Duodenal mucosa (tissue), 2 donors: ENCODE results near the gene ZPBP2.
"Not testable (repeated sequence)": the region's sequence is repeated elsewhere in the genome, so short reads cannot be mapped to it uniquely, and the experiment has no call there.

ENCODE experiments used
- H3K27ac ChIP-seq: one replicate; pipeline ENCODE4 v1.7.0; 2013; ENCODE audit warnings: low read depth, low read length
- H3K27me3 ChIP-seq, 2 donors: one replicate each; pipeline ENCODE4 v1.7.0; 2013; ENCODE audit warnings: low read length in 2 of 2, control low read depth in 1 of 2; ENCODE audit not compliant: insufficient read depth in 2 of 2, control insufficient read depth in 1 of 2
- H3K36me3 ChIP-seq, 2 donors: one replicate each; pipeline ENCODE4 v1.7.0; 2013; ENCODE audit warnings: low read length in 2 of 2, control low read depth in 1 of 2; ENCODE audit not compliant: insufficient read depth in 2 of 2, control insufficient read depth in 1 of 2
- H3K4me1 ChIP-seq, 2 donors: one replicate each; pipeline ENCODE4 v1.7.0; 2013; ENCODE audit warnings: low read length in 2 of 2, control low read depth in 1 of 2; ENCODE audit not compliant: insufficient read depth in 2 of 2, control insufficient read depth in 1 of 2
- H3K4me3 ChIP-seq, 2 donors: one replicate each; pipeline ENCODE4 v1.7.0; 2013; ENCODE audit warnings: low read length in 2 of 2, low read depth in 1 of 2
- H3K9ac ChIP-seq, 2 donors: one replicate each; pipeline ENCODE4 v1.7.0; 2013; ENCODE audit warnings: low read length in 2 of 2, low read depth in 1 of 2
- H3K9me3 ChIP-seq, 2 donors: one replicate each; pipeline ENCODE4 v1.7.0; 2013; ENCODE audit warnings: low read length in 2 of 2, control low read depth in 1 of 2; ENCODE audit not compliant: control insufficient read depth in 1 of 2

Gene ZPBP2

DNA sequence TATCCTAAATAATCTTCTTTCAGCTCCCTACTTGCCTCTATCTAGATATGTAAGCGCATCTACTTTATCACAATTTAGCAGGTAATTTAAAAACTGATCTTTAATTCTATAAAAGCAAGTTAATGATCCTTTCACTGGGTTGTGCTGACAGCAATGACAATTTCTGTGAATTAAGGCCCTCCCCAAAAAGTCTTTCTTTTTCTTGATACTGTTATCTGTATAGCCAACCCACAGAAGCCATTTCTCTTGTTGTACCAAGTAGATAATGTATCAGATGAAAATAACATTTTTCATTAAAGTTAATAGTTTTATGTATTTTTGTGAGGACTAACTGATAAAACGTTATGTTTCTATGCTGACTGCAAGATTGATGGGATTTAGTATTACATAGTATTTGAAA, 3.8 kb downstream of the ZPBP2 start:
- no peak overlapping the region for H3K27ac ChIP-seq
- H3K4me3 ChIP-seq, result no peak overlapping the region
- no peaks in the 10 kb centered on the region for H3K9me3 ChIP-seq
- H3K36me3 ChIP-seq, result no peaks in the 10 kb centered on the region
- H3K9ac ChIP-seq, result no peak overlapping the region
- H3K4me1 ChIP-seq, result no peaks in the 10 kb centered on the region
- H3K27me3 ChIP-seq, result peaks cover 6 to 8% of the 10 kb centered on the region in 2 donors

DNA sequence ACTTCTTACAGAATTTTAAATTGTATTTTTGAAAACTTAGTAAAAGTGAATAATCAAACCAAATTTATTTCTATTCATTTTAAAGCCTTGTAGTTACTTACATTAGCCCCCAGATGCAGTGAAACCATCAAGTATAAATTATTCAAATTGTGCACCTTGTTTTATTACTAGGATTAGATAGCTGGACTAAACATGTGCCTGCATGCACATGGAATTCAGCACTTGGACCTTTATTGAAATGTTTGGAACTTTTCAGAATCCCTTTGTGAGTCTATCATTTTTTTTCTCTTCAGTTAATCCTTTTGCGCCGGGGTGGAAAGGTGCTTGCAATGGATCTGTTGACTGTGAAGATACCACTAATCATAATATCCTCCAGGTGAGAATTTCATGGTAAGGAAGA, 4.7 kb downstream of the ZPBP2 start:
- Histone ChIP-seq H3K9ac (no peak overlapping the region), H3K9me3 (no peaks in the 10 kb centered on the region), H3K27ac (no peak overlapping the region), H3K27me3 (peaks cover 1 to 2% of the 10 kb centered on the region in 2 donors), H3K36me3 (no peaks in the 10 kb centered on the region), H3K4me1 (no peaks in the 10 kb centered on the region), H3K4me3 (no peak overlapping the region)

DNA sequence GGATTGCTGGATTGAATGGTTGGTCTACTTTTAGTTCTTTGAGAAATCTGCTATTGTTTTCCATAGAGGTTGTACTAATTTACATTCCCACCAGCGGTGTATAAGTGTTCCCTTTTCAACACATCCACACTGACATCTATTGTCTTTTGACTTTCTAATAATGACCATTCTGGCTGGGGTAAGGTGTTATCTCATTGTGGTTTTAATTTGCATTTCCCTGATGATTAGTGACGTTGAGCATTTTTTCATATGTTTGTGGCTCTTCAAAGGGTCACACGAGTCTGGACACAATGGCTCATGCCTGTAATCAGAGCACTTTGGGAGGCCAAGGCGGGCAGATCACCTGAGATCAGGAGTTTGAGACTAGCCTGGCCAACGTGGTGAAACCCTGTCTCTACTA, 18.1 kb downstream of the ZPBP2 start:
- not testable (repeated sequence) for H3K36me3 ChIP-seq, H3K9ac ChIP-seq, H3K4me1 ChIP-seq, H3K9me3 ChIP-seq, H3K4me3 ChIP-seq, H3K27me3 ChIP-seq, H3K27ac ChIP-seq

DNA sequence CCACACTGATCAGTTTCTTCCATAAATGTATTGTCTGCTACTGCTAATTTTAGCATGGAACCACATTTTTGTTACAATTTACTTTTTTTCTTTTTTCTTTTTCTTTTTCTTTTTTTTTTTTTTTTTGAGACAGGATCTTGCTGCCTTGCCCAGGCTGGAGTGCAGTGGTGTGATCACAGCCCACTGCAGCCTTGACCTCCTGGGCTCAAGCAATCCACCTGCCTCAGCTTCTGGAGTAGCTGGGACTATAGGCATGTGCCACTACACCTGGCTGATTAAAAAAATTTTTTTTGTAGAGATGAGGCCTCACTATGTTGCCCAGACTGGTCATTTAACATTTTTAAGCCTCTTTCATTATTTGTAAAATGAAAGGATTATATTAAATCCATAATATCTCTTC, 19.1 kb downstream of the ZPBP2 start:
- Histone ChIP-seq H3K27me3 (no peaks in the 10 kb centered on the region), H3K4me1 (no peaks in the 10 kb centered on the region), H3K36me3 (no peaks in the 10 kb centered on the region), H3K4me3 (no peak overlapping the region), H3K9ac (no peak overlapping the region), H3K9me3 (no peaks in the 10 kb centered on the region), H3K27ac (no peak overlapping the region)

DNA sequence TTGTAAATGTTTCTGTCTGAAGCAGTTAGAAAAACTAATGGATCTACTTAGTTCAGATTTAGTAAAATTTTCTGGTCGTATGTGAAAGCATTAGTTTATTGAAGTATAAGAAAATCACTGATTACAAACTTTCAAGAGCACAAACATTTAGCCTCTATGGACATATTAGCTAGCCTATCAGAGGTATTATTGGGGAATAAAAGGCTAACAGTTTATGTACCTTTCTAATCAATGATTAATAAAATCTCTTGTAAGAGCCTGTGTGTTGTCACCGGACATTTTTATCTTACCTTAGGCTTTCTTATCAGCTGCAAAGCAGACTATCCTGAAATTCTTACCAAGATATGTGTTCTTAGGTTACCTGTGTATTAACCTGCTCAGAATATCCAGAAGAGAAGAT, 21.2 kb downstream of the ZPBP2 start:
- Histone ChIP-seq H3K36me3 (no peaks in the 10 kb centered on the region), H3K9me3 (no peaks in the 10 kb centered on the region), H3K27ac (no peak overlapping the region), H3K4me3 (no peak overlapping the region), H3K4me1 (no peaks in the 10 kb centered on the region), H3K9ac (no peak overlapping the region), H3K27me3 (no peaks in the 10 kb centered on the region)

DNA sequence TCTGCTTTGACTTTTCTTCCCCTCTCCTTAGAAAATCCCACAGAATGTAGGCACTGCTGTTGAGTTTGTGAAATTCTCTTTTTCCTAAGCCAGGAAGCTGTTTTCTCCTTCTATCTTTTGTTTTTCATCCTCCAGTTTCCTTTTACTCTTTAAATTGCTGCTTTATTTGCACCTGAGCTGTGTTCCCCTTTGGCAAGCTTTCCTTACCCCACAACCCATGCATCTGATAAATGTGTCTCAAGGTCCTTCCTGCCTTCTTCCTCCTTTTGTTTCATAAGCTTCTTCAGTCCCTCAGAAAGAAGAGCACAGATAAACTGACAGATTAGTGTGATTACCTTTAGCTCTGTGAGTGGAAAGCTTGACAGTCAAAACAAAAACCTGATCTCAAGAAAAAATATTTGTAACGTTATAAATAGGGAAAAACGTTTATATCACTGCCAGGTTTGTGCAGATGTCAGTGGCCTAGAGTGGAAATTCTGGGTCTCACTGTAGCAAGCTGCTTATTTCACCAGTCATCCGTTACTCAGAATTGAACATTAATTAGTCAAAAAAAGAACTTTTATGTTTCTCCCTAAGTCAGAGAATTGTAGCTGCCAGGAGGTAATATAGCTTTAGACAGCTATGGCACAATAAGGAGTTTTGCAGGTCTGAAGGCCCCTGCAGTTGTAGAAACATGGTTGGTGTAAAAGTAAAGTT, 26.8 kb downstream of the ZPBP2 start:
- Histone ChIP-seq H3K9me3 (no peaks in the 10 kb centered on the region), H3K9ac (no peak overlapping the region), H3K4me3 (no peak overlapping the region), H3K27me3 (no peaks in the 10 kb centered on the region), H3K4me1 (no peaks in the 10 kb centered on the region), H3K27ac (no peak overlapping the region), H3K36me3 (no peaks in the 10 kb centered on the region)

GRCh38 chr17:39898088-39898487, 30.1 kb downstream of the ZPBP2 start:
- Histone ChIP-seq H3K4me3 (no peak overlapping the region), H3K27me3 (no peaks in the 10 kb centered on the region), H3K27ac (no peak overlapping the region), H3K36me3 (no peaks in the 10 kb centered on the region), H3K4me1 (no peaks in the 10 kb centered on the region), H3K9ac (no peak overlapping the region), H3K9me3 (no peaks in the 10 kb centered on the region)

DNA sequence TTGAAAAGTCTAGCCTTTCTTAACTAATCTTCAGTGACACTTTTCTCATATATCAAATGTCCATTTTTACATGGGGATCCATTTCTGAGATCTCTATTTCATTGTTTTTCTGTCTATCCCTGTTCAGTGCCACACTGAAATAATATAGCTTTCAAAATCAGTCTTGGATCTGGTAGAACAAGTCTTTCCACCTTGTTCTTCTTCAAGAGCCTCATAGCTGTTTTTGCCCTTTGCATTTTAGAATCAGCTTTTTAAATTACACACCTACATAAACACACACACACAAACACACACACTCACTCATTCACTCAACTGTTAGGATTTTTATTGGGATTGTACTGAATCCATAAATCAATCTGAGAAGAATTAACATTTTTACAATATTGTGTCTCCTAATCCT, 31.2 kb downstream of the ZPBP2 start:
- Histone ChIP-seq H3K27ac (no peak overlapping the region), H3K9ac (no peak overlapping the region), H3K9me3 (no peaks in the 10 kb centered on the region), H3K27me3 (no peaks in the 10 kb centered on the region), H3K4me1 (no peaks in the 10 kb centered on the region), H3K4me3 (no peak overlapping the region), H3K36me3 (peaks cover 6 to 7% of the 10 kb centered on the region in 2 donors)

DNA sequence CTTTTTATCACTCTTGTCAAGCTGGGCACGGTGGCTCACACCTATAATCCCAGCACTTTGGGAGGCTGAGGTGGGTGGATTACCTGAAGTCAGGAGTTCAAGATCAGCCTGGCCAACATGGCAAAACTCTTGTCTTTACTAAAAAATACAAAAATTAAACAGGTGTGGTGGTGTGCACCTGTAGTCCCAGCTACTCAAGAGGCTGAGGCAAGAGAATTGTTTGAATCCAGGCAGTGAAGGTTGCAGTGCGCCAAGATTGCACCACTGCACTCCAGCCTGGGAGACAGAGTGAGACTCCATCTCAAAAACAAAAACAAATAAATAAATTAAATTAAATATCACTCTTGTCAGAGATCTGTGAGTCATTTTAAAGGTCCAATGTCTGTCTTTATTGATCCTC, 34.0 kb downstream of the ZPBP2 start:
- not testable (repeated sequence) for H3K4me1 ChIP-seq, H3K9me3 ChIP-seq, H3K9ac ChIP-seq, H3K27ac ChIP-seq, H3K4me3 ChIP-seq, H3K27me3 ChIP-seq
- peaks cover 17 to 31% of the 10 kb centered on the region in 2 donors for H3K36me3 ChIP-seq

DNA sequence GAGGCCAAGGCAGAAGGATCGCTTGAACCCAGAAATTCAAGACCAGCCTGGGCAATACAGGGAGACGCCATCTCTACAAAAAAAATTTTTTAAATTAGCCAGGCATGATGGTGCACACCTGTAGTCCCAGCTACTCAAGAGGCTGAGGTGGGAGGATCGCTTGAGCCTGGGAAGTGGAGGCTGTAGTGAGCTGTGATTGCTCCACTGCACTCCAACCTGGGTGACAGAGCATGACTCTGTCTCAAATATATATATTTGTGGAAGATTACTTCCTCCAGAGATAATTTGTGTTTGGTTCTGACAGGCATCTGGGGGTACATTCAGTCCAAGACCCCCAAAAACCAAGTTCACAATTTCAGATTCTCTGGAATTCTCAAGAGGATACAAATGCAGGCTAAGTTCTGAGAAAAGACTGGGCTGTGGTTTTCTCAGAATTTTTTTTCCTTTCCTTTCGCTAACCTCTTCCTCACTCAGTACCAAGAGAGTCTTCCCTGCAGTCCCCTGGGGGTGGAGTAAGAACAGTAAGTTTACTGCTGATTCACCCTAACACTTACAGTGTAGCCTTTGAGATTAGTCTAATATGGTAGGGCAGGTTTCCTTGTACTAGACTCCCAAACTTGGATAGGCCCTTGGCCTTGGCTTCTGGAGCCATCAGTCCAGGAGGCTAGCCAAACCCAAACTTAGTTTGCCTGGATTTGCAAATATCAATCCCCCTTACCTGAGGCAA, 35.3 kb downstream of the ZPBP2 start:
- H3K4me3 ChIP-seq, result no peak overlapping the region
- H3K4me1 ChIP-seq, result no peaks in the 10 kb centered on the region
- H3K9ac ChIP-seq, result no peak overlapping the region
- no peak overlapping the region for H3K27ac ChIP-seq
- peaks cover 21 to 39% of the 10 kb centered on the region in 2 donors for H3K36me3 ChIP-seq
- no peaks in the 10 kb centered on the region for H3K9me3 ChIP-seq
- no peaks in the 10 kb centered on the region for H3K27me3 ChIP-seq
